SH-SY5Y (cell line): ENCODE measurements around the gene RIIAD1.

ENCODE experiments used
- GATA2 ChIP-seq: IDR thresholded peaks from 2 replicates; pipeline ENCODE4 v1.6.1; 2011; ENCODE audit warnings: mild to moderate bottlenecking, low read depth, low read length
- GATA3 ChIP-seq: IDR thresholded peaks from 2 replicates; pipeline ENCODE4 v1.6.1; 2011; ENCODE audit warnings: low read depth, mild to moderate bottlenecking, low read length, moderate library complexity

DNA sequence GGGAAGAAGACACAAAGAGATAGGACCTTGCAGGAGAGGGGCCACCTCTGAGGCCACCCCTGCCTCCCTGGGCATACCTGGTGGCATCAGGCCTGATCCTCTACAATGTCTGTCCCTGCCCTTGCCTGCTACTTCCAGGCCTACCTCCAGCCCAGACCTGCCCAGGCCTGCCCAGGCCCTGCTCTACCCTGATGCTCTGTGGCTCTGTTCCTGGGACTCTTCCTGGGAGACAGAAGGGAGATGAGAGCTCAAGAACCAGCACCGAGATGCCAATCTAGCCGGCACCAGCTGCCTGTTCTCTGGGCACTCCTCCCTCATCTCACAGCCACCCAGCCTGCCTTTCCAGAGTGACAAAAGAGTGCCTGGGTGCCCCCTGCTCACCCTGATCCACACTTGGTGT, 7.4 kb upstream of the RIIAD1 start:
- TF ChIP-seq GATA2 = no peak
- no peak for TF ChIP-seq GATA3
